GF-D8 (cell line): Measurements from ENCODE around the gene PATZ1.

Experiments
- DNase-seq: peaks from one replicate; lab custom pipeline; 2025; lab: John Stamatoyannopoulos, UW

Gene PATZ1

DNA sequence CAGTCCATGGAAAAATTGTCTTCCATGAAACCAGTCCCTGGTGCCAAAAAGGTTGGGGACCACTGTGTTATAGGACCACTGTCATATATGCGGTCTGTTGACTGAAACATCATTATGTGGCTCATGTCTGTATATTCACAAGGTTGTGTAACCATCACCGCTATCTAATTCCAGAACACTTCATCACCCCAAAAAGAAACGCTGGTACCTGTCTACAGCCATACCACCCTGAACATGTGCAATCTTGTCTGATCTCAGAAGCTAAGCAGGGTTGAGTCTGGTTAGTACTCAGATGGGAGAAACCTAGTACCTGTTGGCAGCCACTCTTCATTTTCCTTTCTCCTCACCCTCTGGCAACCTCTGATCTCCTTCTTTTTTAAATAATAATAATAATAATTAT lies 41.0 kb downstream of the PATZ1 start:
- no peak for DNase-seq

DNA sequence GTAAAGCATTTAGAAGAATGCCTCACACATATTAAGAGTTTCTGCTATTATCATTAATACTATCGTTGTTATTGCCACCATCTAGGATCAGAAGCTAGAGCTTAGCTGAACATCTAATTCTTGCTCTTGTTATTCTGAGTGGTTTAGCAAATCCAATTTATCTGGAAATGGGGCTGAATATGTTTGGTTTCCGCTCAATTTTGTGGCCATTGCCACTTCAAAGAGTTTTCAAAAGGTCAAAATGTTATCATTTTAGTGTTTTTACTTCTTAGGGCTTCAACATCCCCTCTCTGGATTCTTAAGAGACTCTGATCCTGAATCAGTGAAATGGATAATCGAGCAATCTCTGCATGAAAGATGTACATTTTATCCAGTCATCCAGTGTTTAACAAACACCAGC lies 43.6 kb downstream of the PATZ1 start:
- DNase-seq = no peak

DNA sequence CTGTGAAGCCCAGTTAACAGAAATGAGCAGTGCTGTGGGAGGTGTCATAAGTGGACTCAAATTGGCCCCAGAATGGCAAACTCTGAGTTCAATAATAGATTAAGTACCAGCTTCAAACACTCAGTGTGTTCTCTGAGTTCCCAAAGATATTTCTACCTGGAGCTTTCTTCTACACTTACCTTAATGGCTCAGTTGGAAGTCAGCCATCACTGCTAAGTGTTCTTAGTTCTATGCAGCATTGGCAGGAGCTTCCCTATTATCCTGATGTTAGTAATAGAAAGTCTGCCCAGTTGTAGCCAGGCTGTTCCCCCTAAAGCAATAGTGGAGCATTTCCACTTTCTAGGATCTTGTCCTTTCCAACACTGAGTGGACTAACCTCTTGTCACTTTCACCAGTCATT lies 44.1 kb downstream of the PATZ1 start:
- DNase-seq = no peak

DNA sequence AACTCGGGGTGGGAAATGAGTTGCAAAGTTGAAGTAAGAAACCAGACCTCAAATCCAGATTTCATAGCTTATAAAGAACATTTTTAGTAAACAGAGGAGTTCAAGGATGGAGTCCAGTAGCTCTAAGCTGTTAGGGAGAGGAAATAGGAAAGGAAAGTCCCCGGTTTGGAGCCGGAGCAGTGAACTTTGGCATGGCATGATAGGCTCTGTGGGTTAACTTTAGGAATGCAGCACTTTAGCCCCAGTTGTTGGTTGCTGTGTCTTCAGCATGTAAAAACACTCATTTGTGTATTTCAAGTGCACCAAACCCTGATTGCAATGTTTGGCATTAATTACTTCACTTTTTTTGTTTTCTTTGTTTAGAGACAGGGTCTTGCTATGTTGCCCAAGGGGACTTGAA lies 45.2 kb downstream of the PATZ1 start:
- DNase-seq = no peak

DNA sequence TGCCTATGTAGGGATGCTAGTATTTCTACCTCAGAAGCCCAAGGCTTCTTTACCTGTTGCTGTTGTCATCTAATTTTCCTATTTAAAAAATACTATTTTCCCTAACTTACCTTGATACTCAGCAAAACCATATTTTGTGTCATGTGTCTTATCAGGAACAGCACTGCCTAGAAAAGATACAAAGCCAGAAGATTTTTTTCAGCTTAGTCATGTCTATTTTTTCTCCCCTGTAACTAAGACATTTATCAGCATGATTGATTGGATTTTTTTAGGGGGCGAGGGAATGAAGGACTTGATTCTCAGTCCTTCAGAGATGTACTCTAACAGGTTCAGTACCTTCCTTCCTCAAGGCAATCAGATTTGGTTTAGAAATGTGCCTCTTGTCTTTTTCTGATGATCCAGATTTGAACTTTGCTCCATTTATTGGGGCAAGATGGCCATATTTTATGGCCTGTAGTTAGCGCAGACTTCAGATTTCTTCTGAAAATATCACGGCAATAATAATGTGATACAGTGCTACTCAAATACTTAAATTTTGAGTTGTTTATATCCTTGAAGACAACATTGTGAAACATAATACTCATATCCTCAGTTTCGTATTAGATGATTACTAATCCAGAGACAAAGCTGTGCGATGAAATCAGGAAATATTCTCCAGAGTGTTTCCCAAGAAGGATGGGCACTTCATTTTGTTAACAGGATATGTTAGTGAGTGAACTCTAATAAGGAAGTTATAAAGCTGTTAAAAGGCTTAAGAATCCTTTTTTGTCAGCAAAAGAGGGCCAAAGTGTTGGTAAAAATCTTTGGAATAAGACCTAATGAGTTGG lies 50.1 kb downstream of the PATZ1 start:
- DNase-seq = no peak

DNA sequence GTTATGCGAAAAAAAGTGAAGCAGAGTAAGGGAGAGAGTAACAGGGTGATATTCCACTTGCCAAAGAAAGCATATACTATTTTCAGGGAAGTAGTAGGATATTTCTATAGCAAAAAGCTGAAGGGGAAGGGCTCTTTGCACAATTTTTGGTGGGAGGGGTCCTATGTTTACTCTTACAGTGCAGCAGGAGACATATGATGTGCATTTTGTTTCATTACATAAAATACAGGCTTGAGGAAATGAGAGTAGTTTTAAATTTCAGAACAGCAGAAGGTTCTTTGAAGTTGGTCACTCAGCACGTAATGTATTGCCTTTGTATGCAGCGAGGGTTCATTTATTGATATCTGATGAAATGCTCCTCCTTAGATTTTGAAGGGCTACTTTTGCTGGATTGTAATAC lies 50.8 kb downstream of the PATZ1 start:
- DNase-seq = no peak

DNA sequence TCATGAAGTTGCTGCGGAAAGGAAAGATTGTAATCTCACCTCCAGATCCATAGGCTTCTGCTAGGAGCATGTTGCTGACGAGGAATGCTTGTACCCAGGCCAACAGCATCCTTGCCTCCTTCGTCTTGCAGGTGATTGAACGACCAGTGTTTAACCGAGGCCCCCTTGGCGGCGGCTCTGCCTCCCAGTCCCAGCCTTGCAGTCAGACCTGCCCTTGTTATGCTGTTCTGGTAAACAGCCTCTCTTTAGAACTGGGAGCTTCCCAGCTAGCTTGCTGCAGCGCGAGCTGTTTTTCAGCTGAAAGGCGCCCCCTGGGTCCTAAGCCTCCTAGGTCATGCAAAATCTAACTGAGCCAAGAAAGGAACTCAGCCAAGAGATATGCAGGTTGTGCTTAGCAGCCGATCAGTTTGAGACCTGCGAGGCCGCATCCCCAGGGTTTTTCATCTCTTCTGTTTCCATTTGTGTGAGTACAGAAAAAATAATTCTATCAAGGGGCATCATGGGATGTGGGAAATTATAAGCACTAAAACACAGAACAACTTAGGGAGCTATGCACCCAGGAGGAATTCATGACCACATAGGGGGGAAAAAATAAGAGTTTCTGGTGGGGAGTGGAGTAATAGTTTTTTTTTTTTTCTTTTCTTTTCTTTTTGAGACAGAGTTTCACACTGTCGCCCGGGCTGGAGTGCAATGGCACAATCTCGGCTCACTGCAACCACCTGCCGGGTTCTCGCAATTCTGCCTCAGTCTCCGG lies 53.7 kb downstream of the PATZ1 start, which contains the start of gene PIK3IP1:
PIK3IP1 (minus strand) TSS at position 253 of the 754 bp plus-strand sequence; CDS start at position 109, 144 bp downstream.
- DNase-seq = peak; percentile 29

DNA sequence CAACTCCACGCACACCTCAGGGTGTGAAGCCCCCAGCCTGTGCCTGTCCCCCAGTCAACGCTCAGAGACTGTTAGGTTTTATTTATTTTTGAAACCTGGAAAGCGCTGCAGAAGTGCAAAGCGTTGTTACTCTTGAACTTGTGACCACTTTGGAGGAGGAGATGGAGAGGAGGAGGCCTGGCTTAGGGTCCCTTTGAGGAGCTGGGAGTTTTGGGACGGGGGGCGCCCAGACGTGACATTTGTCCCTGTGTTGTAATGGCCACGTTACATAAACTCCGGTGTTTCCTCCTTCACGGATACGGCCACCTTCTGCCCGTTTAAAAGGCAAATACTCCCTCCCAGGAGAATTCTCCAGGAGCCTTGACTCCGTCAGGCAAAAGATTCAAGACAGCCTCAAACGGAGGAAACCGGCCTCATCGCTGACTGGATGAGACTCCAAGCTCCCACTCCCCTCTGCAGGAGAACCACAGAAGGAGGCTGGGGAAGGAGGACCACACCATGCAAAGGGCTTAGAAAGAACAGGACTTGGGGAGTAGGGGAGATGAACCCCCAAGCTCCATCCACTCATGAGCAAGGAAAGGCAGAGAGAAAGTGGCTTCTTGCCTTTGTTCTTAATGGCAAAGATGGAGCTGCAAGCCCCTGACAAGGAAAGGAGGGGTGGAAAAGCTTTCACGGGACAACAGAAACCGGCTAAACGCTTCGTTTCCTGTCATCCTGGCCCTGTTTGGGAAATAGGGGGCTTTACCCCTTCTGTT lies 54.5 kb downstream of the PATZ1 start:
- DNase-seq = no peak

DNA sequence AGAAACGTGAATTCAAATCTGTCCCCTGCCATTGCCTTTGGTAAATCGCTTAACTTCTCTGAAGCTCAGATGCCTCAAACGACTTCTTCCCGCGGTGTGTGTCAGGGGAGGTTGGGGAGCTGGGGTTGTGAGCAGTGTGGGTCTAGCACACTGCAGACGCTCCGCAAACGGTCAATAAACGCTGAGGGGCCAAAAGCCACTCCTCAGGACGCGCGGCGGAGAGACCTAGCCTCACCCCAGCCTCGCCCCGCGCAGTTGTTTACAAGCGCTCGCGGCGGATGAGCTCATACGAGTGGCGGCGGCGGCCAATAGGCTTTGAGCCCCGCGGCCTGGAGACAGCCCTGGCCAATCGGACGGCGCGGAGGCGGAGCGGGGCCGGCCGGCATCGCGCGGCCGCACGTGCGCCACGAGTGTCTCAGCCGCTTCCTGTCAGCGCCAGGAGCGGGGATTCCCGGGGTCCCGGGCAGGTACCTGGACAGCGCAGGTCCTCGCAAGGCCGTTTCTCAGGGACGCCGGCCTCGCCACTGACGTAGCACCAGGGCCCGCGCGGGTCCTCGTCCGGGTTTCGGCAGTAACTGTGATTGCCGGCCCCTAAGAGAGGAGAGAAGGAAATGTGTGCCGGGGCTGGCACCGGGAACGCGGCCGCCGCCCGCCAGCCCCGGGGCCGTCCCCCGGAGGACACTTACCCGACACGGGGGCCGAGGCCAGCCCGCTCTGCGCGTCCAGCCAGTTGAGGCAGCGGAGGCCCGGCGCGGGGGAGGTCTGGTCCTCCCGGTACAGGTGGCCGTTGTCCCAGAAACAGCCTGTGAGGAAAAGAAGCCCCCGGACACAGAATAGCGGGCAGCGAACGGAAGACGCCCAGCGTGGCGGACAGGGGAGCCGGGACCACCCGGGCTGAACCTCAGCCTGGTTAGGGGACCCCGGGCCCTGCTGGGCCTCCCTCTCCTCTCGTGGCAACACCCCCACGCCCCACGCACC lies 55.4 kb downstream of the PATZ1 start:
- DNase-seq = peak; percentile 66

DNA sequence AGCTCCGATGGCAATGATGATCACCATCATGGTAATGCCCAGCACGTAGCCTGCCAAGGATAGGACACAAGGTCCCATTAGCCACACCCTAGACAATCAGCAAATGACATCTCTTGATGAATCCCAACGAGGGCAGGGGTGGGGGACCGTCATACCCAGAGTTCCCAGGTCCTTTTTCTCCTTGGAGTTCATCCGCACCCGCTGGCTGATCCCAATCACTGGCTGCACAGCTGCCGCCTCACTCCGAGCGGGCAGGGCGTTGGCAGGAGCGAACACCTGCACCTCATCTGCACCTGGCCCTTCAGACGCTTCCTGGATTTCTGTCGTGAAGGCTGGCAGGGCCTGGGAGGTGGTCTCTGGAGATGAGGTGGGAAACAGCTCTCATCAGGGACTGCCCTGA lies 56.8 kb downstream of the PATZ1 start:
- no peak for DNase-seq

DNA sequence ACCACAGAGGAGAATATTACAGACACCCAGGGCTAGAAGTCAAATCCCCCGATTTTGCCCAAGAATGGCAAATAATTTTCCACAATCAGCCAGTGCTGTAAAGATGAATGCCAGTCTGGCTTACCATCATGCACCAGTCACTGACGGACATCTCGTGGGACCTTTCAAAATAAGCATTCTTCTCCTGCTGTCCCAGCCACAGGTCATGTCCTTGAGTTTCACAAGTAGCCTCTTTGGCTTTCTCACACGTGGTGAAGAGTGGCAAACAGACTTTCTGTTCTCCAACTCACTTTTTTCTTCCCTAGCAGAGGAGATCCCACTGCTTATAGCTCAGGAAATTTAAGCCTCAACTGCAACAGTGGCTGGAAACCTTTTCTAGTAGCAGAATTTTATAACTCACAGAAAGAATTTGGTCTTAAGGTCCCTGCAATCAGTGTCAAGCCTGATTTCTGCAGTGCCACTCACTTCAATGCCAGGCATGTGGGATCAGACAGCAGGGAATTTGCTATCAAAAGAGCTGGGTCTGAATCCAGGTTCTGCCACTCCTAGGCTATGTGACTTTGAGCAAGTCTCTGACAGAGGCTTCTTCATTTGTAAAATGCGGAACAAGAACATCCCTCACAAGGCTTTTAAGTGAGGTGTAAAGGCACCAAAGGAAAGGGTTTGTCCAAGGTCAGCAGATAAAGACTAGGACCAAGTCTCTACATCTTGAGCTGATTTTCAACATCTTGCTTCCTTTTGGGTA lies 57.5 kb downstream of the PATZ1 start:
- peak; percentile 16 for DNase-seq

DNA sequence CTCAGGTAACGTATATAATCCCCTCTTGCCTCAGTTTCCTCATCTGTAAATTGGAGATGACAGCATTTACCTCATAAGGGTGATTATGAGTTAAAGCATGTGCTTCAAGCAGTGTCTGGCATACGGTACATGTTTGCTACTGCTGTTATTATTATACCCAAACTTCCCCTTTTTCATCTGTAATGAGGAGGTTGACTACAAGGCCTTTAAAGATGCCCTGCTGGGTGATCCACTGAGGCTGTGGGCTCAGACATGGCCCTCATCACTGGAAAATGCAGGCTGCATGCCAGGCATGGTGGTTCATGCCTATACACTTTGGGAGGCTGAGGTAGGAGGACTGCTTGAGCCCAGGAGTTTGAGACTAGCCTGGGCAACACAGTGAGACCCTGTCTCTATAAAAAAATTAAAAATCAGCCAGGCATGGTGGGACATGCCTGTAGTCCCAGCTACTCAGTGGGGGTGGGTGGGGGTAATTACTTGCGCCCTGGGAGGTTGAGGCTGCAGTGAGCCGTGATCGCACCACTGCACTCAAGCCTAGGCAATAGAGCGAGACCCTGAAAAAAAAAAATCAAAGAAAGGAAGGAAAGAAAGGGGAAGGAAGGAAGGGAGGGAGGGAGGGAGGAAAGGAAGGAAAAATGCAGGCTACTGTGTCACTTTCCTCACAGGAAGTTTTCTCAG lies 58.2 kb downstream of the PATZ1 start:
- DNase-seq = no peak

DNA sequence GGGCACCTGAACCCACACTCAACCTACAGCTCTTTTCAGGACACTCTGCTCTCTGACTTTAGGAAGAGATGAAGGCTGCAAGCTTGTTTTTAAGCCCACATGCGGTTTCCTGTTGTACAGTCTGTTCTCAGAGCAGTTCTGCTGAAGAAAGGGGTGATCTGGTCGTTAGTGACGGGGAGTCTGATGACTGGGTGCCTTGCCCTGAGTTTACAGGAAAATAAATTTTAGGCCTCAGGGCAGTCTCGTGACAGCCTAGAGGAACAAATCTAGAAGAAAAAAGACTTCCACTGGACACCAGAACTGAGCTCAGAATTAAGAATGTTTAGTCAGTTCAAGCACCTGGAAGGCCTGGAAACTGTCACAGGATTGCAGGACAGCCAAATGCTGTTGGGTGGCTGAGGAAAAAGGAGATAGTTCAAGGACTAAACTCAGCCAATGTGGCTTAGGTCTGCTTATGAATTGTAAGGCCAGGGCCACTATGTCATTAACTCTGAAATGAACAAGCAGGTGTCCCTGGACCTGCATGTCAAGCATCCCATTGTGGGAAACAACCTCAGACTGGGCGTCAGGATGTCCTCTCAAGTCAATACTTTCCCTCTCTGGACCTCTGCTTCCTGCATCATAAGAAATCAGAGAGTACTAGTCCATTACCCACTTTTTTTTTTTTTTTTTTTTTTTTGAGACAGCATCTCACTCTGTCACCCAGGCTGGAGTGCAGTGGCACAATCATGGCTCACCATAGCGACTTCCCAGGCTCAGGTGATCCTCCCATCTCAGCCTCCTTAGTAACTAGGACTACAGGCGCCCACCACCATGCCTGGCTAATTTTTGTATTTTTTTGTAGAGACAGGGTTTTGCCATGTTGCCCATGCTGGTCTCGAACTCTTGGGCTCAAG lies 59.5 kb downstream of the PATZ1 start:
- DNase-seq = peak; percentile 54

DNA sequence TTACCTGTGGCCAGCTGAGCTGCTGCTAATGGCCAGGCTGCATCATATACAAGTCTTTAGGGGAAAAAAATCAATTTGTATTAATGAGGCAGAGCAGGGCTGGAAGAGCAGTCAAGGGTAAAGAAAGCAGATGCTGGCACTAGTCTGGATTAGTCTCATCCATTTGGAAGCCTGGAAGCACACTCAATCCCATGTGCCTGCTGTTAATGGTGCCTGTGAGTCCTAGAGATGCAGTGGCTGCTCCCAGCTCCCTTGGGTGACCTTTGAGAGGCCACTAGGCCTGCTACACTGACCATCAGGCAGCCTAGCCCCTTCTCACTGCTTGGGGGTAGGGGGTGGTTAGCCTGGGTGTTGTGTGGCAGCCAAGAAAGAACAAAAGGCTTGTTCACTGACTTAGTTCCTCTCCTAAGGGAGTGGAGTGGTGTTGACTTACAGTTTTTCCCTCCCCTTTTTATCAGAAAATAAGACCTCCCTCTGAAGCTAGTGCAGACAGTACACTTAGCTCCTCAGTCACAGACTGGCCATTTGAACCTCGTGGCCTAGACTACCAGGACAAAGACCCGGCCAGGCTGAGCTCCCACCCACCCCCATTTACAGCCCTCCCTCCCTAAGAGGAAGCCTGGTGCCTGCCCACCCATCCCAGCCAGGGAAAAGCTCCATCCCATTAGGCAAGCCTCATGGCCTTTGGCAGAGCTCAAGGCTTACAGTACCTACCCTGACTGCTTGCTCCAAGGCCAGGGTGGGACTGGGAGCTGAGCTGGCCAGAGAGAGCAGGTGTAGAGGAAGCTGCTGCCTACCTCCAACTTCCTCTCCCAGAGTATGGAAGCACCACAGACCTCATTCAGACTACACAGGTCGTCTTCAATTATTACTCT lies 61.6 kb downstream of the PATZ1 start:
- DNase-seq = no peak

DNA sequence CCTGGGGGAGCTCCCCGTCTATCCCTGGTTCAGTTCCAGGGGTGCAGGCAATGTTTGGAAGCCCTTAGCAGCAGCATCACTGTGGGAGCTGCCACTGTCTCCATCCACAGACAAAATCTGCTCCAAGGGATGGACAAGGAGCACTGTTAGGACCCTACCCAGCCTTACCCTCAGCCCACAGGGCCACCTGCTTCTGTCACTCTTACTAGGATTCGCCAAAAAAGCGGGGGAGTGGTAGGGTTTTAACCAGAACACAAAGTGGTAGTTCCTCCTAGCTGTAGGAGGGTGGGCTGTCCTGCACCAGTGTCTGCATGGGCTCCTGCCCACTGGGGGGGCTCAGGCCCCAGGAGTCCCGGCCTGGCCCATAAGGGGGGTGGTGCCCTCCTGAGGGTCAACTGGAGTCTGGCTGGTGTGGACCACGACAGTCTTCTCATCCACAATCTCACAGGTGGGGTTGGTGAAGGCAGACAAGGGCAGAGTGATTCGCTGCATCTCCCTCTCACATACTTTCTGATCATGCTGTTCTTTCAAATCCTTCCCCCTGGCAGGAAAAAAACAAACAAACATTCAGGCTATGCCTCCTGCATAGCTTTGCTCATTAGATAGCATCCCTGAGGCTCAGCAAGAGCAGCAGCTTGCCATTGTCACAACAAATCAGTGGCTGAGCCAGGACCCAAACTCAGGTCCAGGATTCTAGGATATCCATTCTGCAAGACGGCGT lies 63.2 kb downstream of the PATZ1 start:
- no peak for DNase-seq

DNA sequence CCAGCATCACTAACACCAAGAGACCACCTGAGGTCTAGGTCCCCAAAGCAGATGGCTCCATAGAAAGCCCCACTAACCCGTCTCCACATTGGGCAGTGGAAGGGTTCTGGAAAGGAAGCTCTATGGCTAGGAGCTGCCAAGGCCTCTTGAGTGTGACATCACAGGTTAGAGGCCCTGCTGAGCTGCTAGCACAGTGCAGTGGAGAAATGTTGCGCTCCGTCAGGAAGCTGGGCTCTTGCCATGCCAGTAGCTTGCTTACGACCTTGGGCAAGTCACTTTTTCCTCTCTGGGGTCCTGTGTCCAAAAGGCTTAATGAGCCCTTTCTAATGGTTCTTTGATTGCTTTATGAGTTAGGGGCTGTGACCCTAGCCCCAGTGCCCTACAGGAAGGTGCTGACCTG lies 64.4 kb downstream of the PATZ1 start:
- DNase-seq = no peak

DNA sequence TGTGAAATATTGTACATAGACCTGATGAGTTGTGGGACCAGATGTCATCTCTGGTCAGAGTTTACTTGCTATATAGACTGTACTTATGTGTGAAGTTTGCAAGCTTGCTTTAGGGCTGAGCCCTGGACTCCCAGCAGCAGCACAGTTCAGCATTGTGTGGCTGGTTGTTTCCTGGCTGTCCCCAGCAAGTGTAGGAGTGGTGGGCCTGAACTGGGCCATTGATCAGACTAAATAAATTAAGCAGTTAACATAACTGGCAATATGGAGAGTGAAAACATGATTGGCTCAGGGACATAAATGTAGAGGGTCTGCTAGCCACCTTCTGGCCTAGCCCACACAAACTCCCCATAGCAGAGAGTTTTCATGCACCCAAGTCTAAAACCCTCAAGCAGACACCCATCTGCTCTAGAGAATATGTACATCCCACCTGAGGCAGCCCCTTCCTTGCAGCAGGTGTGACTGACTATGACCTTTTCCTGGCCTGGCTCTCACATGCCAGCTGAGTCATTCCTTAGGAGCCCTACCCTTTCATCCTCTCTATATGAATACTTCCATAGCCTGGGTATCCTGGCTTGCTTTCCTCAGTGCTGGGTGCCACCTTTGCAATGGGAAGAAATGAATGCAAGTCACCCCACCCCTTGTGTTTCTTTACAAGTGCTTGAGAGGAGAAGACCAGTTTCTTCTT lies 66.2 kb downstream of the PATZ1 start:
- no peak for DNase-seq
